ENCODE data around the gene PRKAB2. TPM values are rescaled to one million over a fixed set of nuclear protein-coding genes. Genes with fewer than 3 reads are reported as not detected.
"Not testable (repeated sequence)": the region's sequence is repeated elsewhere in the genome, so short reads cannot be mapped to it uniquely, and the experiment has no call there.

The PRKAB2 gene, protein sequence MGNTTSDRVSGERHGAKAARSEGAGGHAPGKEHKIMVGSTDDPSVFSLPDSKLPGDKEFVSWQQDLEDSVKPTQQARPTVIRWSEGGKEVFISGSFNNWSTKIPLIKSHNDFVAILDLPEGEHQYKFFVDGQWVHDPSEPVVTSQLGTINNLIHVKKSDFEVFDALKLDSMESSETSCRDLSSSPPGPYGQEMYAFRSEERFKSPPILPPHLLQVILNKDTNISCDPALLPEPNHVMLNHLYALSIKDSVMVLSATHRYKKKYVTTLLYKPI
- total RNA-seq, result 44.7 TPM
- long read RNA-seq, full-length matches to known transcripts, result 2 of 44 reads
- long read RNA-seq, partial matches to known transcripts, result 12 of 44 reads
- long read RNA-seq, other reads (novel, unspliced or antisense), result 30 of 44 reads

DNA sequence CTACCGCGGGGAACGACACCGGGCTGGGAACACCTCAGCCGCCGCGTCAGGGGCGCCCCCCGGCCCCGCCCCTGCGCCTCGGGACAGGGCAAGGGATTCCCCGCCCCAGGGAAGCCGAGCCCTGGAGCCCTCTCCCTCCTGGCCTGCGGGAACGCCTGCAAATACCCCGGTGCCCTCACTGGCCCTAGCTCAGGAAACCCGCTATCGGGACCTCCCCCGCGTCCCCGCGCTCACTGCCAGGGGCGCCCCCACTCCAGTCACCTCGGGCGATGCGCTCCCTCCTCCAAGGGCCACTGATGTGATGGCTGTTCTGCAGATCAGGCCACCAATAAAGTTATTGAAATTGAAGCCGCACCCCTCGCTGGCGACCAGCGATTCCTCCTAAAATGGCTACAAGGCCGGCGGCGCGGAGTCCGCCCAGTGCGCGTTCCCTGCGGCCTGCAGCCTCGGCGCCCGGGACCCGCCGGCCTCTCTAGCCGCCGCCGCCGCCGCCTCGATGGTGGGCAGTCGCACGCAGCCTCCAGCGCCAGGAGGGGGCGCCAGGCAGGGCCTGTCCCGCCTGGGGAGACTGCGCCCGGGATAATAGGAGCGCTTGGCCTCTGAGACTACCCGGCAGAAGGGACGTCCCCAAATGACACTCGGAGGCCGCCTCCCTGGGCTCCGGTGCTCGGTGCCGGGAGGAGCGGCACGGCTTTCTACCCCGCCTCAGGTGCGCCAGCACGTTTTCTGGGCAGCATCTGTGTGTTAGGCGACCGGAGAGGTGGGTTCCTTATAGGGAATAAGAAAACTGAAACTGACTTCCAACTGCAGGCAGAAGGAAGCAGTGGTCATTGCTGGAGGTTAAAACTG lies at the start of gene PRKAB2:
Gene PRKAB2, minus strand, starts transcription at position 303 of the 849 bp plus-strand sequence. CDS start 326 bp downstream, outside the sequence.
- DNase-seq (peak; percentile 99), ATAC-seq (peak; percentile 97)
- intact Hi-C loops (cut with micrococcal nuclease), result loop anchor here (2.0 kb wide), 1 partner anchor 70 kb away; the partner anchor contains the start of gene CHD1L

DNA sequence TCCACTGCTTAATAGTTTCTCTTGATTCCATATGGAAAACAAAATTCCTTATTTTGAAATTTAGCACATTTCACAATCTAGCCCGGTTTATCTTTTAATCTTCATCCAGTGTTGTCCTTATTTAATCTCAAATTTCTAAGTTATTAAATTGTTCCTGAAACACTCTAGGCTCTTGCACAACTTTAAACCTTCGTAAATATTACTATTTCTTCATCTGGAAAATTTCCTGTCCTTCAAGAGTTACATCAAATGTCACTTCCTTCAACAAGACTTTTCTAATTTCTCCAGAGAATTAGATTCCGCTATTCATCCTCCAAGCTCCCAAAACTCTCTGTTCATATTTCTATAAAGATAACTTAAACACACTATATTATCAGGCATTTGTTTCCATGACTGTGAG lies 46.3 kb upstream of the PRKAB2 start:
- intact Hi-C loops (cut with micrococcal nuclease), result no loop called here
- no peak for ATAC-seq

DNA sequence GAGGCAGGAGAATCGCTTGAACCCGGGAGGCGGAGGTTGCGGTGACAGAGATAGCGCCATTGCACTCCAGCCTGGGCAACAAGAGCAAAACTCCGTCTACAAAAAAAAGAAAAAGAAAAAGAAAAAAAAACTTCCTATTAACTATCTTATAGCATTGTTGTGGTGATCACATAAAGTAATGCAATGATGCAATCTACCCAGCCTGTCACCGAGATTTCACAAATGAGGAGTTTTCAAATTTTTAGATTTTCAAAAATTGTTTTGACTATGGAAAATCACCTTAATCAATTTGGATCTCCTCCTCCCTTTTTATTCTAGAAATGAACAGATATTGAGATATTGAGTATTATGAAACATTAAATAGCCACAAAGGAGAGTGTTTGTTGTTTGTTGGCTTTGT lies 44.9 kb upstream of the PRKAB2 start:
- intact Hi-C loops (cut with micrococcal nuclease), result no loop called here
- no peak for ATAC-seq

More for the DNA sequence above, 46.3 kb upstream of the PRKAB2 start:
- no peak for DNase-seq

DNA sequence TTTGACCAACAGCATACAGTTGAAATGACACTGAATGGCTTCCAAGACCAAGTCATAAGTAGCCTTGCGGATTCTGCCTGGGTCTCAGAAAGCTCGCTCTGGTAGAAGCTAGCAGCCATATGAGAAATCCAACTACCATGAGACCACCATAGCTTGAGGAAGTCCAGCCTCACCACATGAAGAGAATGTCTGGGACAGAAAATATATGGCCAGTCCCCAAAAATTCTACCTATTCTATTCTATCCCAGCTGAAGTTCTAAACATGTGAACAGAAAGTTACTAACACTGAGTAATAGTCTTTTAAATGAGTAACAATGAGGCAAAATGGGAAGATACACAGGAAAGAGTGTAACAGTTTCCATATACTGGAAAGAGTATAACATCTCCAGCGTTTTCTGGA lies 43.9 kb upstream of the PRKAB2 start:
- intact Hi-C loops (cut with micrococcal nuclease), result no loop called here
- ATAC-seq (no peak), DNase-seq (no peak)

More for the DNA sequence above, 44.9 kb upstream of the PRKAB2 start:
- DNase-seq, result no peak

DNA sequence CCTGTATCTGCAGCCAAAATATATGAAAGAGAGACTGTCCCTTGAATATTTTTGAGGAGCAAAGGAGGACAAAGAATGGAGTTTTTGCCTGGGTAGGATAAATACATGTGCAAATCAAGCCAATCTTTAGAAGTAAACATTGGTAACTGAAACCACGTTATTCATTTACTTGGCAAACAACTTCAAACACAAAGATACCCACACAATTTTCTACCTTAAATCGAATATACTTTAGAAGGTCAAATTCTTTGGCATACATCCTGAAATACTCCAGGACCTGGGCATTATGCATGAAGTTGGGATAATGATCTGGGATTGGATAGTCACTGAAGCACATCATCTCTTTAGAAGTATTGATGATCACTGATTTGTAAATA lies 43.3 kb upstream of the PRKAB2 start:
- intact Hi-C loops (cut with micrococcal nuclease), result no loop called here
- ATAC-seq, result no peak
- DNase-seq, result no peak

DNA sequence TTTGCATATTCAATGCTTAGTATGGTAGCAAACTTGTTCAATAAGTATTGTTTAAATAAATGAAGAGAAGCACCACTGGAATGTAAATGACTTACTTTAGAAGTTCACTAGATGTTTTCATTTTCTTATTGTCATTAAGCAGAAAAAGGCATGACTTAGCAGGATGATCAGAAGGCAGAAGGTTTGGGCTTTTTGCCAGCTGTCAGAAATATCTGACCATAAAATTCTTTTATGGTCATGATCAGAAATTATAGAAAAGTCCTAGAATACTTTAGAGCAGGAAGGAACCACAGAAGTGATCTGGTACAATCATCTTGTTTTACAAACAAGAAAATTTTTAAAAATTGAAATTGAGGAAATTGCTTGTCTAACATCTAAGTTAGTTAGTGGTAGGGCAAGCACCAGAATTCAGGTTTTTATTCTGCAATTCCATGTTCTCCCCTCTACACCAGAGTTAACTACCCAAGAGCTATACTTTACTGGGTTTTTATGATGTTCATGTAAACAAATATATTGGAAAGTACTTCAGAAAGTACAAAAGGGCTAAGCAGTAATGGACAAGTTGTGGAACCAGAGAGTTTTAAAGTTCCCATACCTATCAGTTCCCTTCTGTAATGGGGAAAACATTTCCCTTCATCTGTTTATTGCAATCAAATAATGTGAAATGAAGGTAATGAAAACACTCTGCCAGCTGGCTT lies 42.7 kb upstream of the PRKAB2 start:
- intact Hi-C loops (cut with micrococcal nuclease), result no loop called here
- DNase-seq, result no peak
- no peak for ATAC-seq

DNA sequence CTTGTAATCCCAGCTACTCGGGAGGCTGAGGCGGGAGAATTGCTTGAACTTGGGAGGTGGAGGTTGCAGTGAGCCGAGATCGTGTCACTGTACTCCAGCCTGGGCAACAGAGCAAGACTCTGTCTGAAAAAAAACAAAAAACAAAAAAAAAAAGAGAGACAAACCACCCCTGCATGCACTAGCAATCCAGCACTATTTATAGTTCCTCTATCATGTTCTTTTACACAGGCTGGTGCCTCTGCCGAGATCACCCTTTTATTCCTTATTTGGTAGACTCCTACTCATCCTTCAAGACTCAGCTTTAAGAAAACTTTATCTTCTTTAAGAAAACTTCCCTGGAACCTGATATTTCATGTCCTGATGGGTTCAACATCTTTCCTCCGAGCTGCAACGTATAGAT lies 42.1 kb upstream of the PRKAB2 start:
- DNase-seq (no peak), ATAC-seq (no peak)
- intact Hi-C loops (cut with micrococcal nuclease), result no loop called here

DNA sequence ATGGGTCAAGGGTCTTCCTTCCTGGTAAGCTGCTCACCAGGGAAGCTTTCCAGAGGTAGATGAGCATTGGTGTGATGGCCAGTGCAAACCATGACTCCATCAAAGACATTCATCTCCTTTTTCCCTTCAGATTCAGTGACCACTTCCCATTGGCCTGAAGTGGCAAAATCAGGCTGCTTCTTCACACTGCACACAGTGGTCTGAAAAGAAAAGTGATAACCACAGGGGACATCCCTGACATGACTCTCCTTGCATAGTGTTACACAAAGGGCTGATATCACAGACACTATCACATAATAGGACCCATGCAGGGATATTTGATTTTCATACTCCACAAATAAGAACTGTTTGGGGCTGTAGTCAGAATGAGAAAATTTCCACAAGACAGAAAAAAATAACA lies 41.0 kb upstream of the PRKAB2 start:
- ATAC-seq, result no peak
- DNase-seq, result no peak
- intact Hi-C loops (cut with micrococcal nuclease), result no loop called here

DNA sequence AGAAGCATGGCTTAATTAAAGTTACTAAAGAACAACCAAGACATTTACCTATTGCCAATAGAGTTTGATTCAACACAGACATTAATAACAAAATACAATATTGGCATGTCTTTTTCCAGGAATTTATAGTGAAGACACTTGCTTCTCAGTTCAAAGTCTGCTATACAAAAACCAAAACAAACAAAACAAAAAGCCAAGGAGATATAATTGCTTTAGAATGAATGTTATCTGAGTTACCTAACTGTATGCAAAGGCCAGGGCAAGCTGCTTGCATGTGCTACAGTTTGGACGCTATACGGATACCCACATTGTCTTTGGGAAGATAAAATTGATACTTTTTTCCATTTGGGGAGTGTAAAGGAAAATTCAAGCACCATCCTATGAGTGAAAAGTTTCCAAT lies 39.3 kb upstream of the PRKAB2 start:
- intact Hi-C loops (cut with micrococcal nuclease), result no loop called here
- ATAC-seq, result no peak
- no peak for DNase-seq

DNA sequence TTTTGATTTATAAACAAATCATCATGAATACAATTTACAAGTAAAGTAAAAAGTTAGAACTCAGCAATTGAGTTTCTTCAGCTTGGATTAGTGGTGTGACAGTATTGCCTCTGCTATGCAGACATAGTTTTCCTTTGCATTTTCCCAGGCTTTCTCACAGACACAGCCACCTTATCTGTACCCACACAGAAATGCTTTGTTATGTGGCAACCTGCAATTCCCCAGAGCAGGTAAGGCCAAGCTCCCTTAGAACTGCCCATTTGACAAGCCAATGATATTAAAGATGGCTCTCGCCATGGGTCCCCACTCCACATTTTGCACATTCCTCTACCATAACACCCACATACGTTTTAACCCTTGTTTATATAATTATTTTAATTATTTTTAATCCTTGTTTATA lies 38.7 kb upstream of the PRKAB2 start:
- no peak for ATAC-seq
- no peak for DNase-seq
- intact Hi-C loops (cut with micrococcal nuclease), result no loop called here

DNA sequence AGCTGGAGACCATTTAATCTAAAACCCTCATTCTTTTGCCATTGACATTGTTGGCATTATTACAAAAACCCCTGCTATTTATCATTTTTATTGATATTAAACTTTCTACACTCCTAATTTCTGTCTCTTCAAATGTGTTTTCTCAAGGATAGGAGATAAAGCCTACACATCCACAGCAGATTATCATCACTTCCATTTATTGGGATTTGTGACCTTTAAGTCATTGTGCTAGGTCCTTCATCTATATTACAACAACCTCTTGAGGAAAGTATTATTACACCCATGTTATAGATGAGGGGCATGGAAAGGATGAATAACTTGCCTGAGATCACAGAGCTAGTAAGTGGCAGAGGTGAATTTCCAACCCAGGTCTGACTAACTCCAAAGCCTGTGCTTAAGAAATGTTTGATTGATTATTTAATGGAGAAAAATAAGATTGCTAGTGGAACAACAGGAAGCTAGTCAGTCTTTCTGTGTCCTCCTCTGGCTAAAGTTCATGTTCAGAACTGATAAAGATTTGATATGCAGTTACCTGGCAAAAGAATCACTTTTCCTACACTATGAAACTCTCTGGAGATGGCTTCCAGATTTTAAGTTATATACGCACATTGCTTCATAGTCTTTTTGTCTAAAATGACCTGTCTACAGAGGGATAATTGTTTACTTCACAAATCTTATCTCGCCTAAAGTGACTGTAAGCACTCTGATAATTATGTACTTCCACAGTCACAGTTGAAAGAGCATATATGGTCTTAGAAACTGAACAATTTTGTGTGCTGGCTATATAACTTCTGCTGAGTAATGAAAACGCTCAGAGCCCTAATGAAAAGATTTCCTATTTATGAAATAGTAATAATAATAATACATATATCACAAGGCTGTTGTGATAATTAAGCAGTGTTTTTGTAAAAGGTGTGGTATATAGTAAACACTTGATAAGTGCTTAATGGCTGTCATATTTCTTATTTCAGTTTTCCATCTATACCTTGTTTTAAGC lies 37.9 kb upstream of the PRKAB2 start:
- DNase-seq, result no peak
- intact Hi-C loops (cut with micrococcal nuclease), result no loop called here
- no peak for ATAC-seq

DNA sequence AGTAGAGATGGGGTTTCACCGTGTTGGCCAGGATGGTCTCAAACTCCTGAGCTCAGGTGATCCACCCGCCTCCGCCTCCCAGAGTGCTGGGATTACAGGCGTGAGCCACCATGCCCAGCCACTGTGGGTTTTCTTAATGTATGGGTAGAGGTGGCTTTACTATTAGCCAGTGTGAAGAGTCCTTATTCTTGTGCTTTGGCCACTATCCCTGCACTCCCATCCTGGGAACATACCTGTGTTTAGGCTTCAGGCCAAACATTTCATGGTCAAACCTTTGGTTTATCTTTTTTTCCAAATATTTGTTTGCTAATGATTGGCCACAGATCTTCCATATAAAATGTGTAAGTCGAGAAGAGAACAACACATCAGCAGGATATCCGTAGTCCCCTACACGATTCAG lies 36.3 kb upstream of the PRKAB2 start:
- intact Hi-C loops (cut with micrococcal nuclease), result no loop called here

DNA sequence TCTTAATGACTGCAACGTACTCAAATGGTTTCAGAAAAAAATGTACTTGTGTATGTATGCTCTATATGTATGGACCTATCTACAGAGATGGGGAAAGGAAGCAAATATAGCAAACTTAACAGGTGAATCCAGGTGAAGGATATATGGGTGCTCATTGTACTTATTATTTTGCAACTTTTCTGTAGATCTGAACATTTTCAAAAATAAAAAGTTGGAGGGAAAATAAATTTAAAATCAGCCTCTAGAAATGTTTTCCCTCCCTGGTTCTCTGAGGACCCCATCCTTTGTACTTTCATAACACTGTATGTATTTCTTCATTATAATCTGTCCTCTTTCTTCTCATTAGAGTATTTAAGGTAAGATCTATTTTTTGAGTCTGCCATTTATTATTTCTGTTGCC lies 34.9 kb upstream of the PRKAB2 start:
- ATAC-seq, result no peak
- no peak for DNase-seq
- intact Hi-C loops (cut with micrococcal nuclease), result no loop called here

More for the DNA sequence above, 36.3 kb upstream of the PRKAB2 start:
- no peak for DNase-seq
- no peak for ATAC-seq

DNA sequence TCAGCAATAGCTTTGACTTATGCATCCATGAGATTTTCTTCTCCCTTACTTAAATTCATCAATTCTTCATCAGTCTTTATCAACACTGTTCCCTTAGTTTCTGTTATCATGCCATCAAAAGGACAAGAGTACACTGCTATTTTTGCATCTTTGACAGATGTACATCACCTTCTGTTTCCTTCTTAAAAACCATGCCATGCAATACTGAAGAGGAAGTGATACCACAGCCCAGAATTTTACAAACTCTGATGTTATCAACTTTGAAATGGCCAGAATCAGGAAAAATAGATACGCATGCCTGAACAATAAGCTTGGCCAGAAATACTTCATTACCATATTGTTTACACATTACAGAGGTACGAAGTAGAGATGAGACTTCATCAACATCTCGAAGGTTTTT lies 31.8 kb upstream of the PRKAB2 start:
- intact Hi-C loops (cut with micrococcal nuclease), result no loop called here

DNA sequence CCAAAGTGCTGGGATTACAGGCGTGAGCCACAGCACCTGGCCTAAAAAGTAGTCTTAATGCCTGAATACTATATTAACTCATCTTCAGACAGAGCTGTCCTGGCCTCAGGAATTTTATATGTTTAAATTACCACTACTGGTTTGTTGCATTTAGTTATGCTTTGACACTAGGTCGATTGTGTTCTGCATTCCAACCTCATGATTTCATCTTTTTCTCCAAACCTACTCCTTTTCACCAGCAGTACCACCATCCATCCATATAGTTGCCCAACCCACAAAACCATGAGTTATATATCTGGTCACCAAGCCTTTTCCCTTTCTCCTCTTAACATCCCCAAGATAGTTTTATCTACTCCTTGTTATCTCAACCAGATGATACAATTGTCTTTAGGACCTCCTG lies 30.3 kb upstream of the PRKAB2 start:
- ATAC-seq, result no peak
- DNase-seq, result no peak
- intact Hi-C loops (cut with micrococcal nuclease), result no loop called here

More for the DNA sequence above, 31.8 kb upstream of the PRKAB2 start:
- DNase-seq (no peak), ATAC-seq (no peak)

DNA sequence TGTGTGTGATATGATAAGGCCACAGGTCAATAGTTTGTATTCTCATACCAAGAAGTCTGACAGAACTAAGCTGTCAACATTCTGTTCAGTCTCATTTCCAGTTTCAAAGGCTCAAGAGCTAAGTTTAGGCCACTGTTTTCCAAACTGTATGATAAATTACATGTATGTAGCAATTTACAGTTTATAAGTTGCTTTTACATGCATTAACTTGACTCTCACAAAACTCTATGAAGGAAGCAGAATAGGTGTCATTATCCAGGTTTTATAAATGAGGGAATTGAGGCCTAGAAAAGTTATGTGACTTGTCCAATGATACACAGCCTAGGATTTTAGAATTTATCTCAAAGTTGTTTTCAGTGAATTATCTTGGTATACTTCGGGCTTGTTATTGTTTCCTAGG lies 29.5 kb upstream of the PRKAB2 start:
- intact Hi-C loops (cut with micrococcal nuclease), result no loop called here
- no peak for DNase-seq
- no peak for ATAC-seq

DNA sequence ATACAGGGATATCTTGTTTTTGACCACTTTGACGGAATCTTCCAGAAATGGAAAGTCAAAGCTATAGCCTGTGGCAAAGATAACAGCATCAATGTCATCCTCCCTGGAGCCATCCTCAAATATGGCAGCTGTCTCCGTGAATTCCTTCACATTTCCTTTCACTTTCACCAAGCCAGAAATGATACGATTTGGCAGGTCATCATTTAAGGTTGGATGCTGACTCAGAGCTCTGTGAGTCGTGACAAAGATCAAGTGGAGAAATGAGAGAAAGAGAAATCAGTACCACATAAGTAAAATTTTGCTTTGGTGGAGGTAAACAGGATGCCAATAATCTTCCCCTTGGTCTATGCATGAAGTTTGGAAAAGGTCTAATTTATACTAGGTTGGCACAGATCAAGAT lies 29.0 kb upstream of the PRKAB2 start:
- DNase-seq (no peak), ATAC-seq (no peak)
- intact Hi-C loops (cut with micrococcal nuclease), result no loop called here

DNA sequence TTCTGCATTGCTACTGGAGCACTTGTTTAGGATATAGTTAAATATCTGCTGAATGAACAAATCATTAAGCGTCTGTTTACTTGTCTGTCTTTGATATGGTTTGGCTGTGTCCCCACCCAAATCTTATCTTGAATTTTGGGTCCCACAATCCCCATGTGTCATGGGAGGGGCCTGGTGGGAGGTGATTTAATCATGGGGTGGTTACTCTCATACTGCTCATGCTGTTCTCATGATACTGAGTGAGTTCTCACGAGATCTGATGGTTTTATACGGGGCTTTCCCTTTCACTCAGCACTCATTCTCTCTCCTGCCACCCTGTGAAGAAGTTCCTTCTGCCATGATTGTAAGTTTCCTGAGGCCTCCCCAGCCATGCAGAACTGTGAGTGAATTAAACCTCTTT lies 25.1 kb upstream of the PRKAB2 start:
- intact Hi-C loops (cut with micrococcal nuclease); ATAC-seq; DNase-seq: not testable (repeated sequence)

DNA sequence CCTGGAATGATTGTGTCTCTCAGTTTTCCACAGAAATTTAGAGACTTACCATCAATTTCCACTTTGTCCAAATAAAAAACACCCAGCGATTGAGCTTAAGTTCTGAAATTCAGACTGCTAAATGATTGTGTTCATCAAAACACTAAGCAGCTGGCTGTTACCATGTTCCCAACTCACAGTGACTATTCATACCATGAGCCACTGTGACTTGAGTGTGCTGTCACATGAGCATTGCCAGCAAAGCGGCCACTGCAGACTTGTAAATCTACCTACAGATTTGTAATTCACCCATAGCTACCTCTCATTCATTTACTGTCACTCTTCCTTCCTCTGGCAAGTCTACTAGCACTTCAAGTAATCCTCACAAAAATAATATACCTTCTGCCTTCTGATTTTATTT lies 17.2 kb upstream of the PRKAB2 start:
- intact Hi-C loops (cut with micrococcal nuclease), result no loop called here
- DNase-seq (no peak), ATAC-seq (no peak)
